H1 (cell line): ENCODE measurements around the gene SND1.

Source experiments
- ATF2 ChIP-seq: IDR thresholded peaks from 2 replicates; pipeline ENCODE4 v1.6.1; 2012; ENCODE audit warnings: low read length, inconsistent platforms
- POLR2AphosphoS5 ChIP-seq: IDR thresholded peaks from 2 replicates; pipeline ENCODE4 v1.6.1; 2011; ENCODE audit warnings: low read depth, low read length
- SIX5 ChIP-seq: IDR thresholded peaks from 2 replicates; pipeline ENCODE4 v1.6.1; 2011; ENCODE audit warnings: mild to moderate bottlenecking, low read depth, low read length

GRCh38 chr7:127704211-127704610 is 52.2 kb downstream of the SND1 start:
- no peak for TF ChIP-seq ATF2
- no peak for TF ChIP-seq POLR2AphosphoS5
- TF ChIP-seq SIX5 = no peak
